GM04503 (cell line): ENCODE measurements around the gene BACH2.
"Not testable (repeated sequence)": the region's sequence is repeated elsewhere in the genome, so short reads cannot be mapped to it uniquely, and the experiment has no call there.

Source experiments
- DNase-seq: peaks from one replicate; pipeline ENCODE4 v3.0.0-alpha.2; 2012; ENCODE audit warnings: low read depth

The BACH2 gene

GRCh38 chr6:89890845-89891528, 405.7 kb downstream of the BACH2 start:
- not testable (repeated sequence) for DNase-seq

GRCh38 chr6:89888871-89889270, 407.8 kb downstream of the BACH2 start:
- no peak for DNase-seq

- no peak for DNase-seq
Observed at GRCh38 chr6:89888138-89888514, 408.5 kb downstream of the BACH2 start.

- DNase-seq = no peak
Observed at GRCh38 chr6:89887452-89888137, 409.0 kb downstream of the BACH2 start.

- DNase-seq = no peak
Observed at GRCh38 chr6:89886378-89887120, 410.1 kb downstream of the BACH2 start.
